ENCODE measurements around the gene ADGRG3.

The ADGRG3 gene

GRCh38 chr16:57692636-57693035 lies 24.5 kb downstream of the ADGRG3 start:
- no peak overlapping the region for H3K4me3 ChIP-seq (ENCODE audit: low read length)
- DNase-seq (ENCODE audit: low read depth), result no peak
- no peak for TF ChIP-seq CTCF (conservative IDR thresholded peaks at IDR 0.05; ENCODE audit: low read length)

- TF ChIP-seq CTCF (conservative IDR thresholded peaks at IDR 0.05; ENCODE audit: low read length), result no peak
- no peak overlapping the region for H3K4me3 ChIP-seq (ENCODE audit: low read length)
- no peak for DNase-seq (ENCODE audit: low read depth)
Measured at GRCh38 chr16:57693550-57693949, 25.4 kb downstream of the ADGRG3 start.

GRCh38 chr16:57694231-57694724 lies 26.2 kb downstream of the ADGRG3 start:
- DNase-seq (ENCODE audit: low read depth), result no peak
- TF ChIP-seq CTCF (conservative IDR thresholded peaks at IDR 0.05; ENCODE audit: low read length), result no peak
- no peak overlapping the region for H3K4me3 ChIP-seq (ENCODE audit: low read length)

GRCh38 chr16:57694725-57695679 lies 26.9 kb downstream of the ADGRG3 start, which contains the start of gene DRC7:
DRC7 (plus strand) TSS chr16:57694806; CDS start chr16:57697950, 3,144 bp downstream.
- H3K4me3 ChIP-seq (ENCODE audit: low read length), result no peak within 1 kb of the TSS
- TF ChIP-seq CTCF (conservative IDR thresholded peaks at IDR 0.05; ENCODE audit: low read length), result no peak
- no peak for DNase-seq (ENCODE audit: low read depth)

GRCh38 chr16:57695680-57696069 lies 27.6 kb downstream of the ADGRG3 start:
- no peak for DNase-seq (ENCODE audit: low read depth)
- no peak overlapping the region for H3K4me3 ChIP-seq (ENCODE audit: low read length)
- no peak for TF ChIP-seq CTCF (conservative IDR thresholded peaks at IDR 0.05; ENCODE audit: low read length)

GRCh38 chr16:57696240-57696639 lies 28.1 kb downstream of the ADGRG3 start:
- no peak for DNase-seq (ENCODE audit: low read depth)

More at GRCh38 chr16:57696240-57696639, 28.1 kb downstream of the ADGRG3 start:
- no peak overlapping the region for H3K4me3 ChIP-seq (ENCODE audit: low read length)
- no peak for TF ChIP-seq CTCF (conservative IDR thresholded peaks at IDR 0.05; ENCODE audit: low read length)
